Islet precursor cell (in vitro differentiated cells): ENCODE data around the gene COPS4.
A peak's percentile ranks its signal among the peaks of the same experiment; 100 is the strongest.
"Not testable (repeated sequence)": the region's sequence is repeated elsewhere in the genome, so short reads cannot be mapped to it uniquely, and the experiment has no call there.

Experiments used
- DNase-seq: peaks from one replicate; pipeline ENCODE4 v3.0.0-alpha.2; 2018

The COPS4 gene

GRCh38 chr4:83024233-83024632, 10.8 kb upstream of the COPS4 start:
- no peak for DNase-seq

- DNase-seq: no peak
These were observed 9.4 kb upstream of the COPS4 start for GRCh38 chr4:83025563-83025962.

- no peak for DNase-seq
These were observed 6.0 kb upstream of the COPS4 start for GRCh38 chr4:83028976-83029375.

- no peak for DNase-seq
These were observed 5.3 kb upstream of the COPS4 start for GRCh38 chr4:83029688-83030087.

- DNase-seq: peak; percentile 52
These were observed 2.1 kb downstream of the COPS4 start for GRCh38 chr4:83036991-83037665.

- no peak for DNase-seq
These were observed 5.3 kb downstream of the COPS4 start for GRCh38 chr4:83040269-83040668.

GRCh38 chr4:83043157-83043556, 8.2 kb downstream of the COPS4 start:
- DNase-seq: not testable (repeated sequence)

- DNase-seq: no peak
These were observed 8.9 kb downstream of the COPS4 start for GRCh38 chr4:83043801-83044407.

- no peak for DNase-seq
These were observed 11.9 kb downstream of the COPS4 start for GRCh38 chr4:83046693-83047473.

GRCh38 chr4:83048781-83049180, 13.8 kb downstream of the COPS4 start:
- not testable (repeated sequence) for DNase-seq

GRCh38 chr4:83054928-83055327, 19.9 kb downstream of the COPS4 start:
- DNase-seq: no peak

GRCh38 chr4:83062739-83063138, 27.8 kb downstream of the COPS4 start:
- no peak for DNase-seq

GRCh38 chr4:83065266-83065665, 30.3 kb downstream of the COPS4 start:
- no peak for DNase-seq

GRCh38 chr4:83067058-83067639, 32.2 kb downstream of the COPS4 start:
- DNase-seq: no peak

GRCh38 chr4:83071116-83071515, 36.1 kb downstream of the COPS4 start:
- DNase-seq: no peak

GRCh38 chr4:83074086-83074704, 39.2 kb downstream of the COPS4 start:
- DNase-seq: peak; percentile 57

GRCh38 chr4:83074783-83075182, 39.8 kb downstream of the COPS4 start:
- DNase-seq: not testable (repeated sequence)

GRCh38 chr4:83075311-83076095, 40.5 kb downstream of the COPS4 start:
- DNase-seq: no peak

GRCh38 chr4:83080561-83080960, 45.6 kb downstream of the COPS4 start:
- no peak for DNase-seq

GRCh38 chr4:83082777-83083176, 47.8 kb downstream of the COPS4 start:
- DNase-seq: peak; percentile 53

GRCh38 chr4:83083925-83084475, 49.0 kb downstream of the COPS4 start:
- no peak for DNase-seq

- not testable (repeated sequence) for DNase-seq
These were observed 50.0 kb downstream of the COPS4 start for GRCh38 chr4:83084956-83085355.
